SIG-M5 treated with dmso at 0.1 percent for 504 hours (cell line): ENCODE results near the gene APEX2.
"Not testable (repeated sequence)": the region's sequence is repeated elsewhere in the genome, so short reads cannot be mapped to it uniquely, and the experiment has no call there.

ENCODE experiments used
- DNase-seq: peaks from one replicate; lab custom pipeline; 2025; ENCODE audit not compliant: unreplicated experiment; lab: John Stamatoyannopoulos, UW

APEX2 gene

GRCh38 chrX:55008571-55009358 lies 8.6 kb downstream of the APEX2 start:
- DNase-seq: peak; percentile 67

GRCh38 chrX:55011294-55011693 lies 11.1 kb downstream of the APEX2 start:
- peak; percentile 1 for DNase-seq

DNA sequence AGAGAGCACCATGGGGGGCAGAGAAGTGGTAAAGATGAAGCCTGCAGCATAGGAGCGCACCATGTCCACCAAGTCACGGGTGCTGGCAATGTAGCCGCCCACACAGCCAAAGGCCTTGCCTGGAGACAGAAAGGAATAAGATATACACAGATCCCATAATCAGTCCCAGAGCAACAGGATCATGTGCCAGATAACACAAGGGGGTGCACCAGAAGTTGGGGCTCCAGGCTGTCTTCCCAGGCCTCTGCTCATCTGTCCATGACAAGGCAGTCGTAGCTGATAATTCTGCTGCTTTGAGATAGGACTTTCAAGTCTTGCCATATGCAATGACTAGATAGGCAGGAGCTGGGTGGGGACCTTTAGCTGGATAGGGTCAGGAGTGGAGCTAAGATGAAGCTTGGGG lies 14.7 kb downstream of the APEX2 start:
- DNase-seq: no peak

GRCh38 chrX:55026143-55026542 lies 26.0 kb downstream of the APEX2 start:
- no peak for DNase-seq

GRCh38 chrX:55026840-55027239 lies 26.7 kb downstream of the APEX2 start:
- no peak for DNase-seq

GRCh38 chrX:55028040-55028439 lies 27.9 kb downstream of the APEX2 start:
- no peak for DNase-seq

GRCh38 chrX:55028611-55029010 lies 28.4 kb downstream of the APEX2 start:
- no peak for DNase-seq

DNA sequence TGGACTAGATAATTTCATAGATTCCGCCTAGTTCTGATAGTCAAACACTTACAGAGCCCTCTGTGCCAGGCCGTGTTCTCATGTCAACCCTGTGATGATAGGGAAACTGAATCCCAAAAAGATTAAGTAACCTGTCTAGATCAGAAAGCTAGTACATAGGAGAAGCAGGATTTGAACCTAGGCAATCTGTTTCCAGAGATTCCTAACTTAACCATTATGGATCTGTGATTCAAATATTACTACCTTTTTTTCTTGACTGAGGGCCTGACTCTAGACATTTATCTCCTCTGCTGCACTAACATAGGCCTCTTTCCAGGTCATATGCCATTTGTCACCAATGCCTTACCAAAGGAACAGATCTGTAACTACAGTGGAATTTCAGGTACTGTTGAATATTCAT lies 29.1 kb downstream of the APEX2 start:
- no peak for DNase-seq

- DNase-seq: no peak
Observed at GRCh38 chrX:55030271-55031205, 30.4 kb downstream of the APEX2 start, which contains the start of gene ALAS2. TSS of gene ALAS2 (minus strand) at chrX:55030977. CDS start at chrX:55026000, 4,977 bp downstream.

DNA sequence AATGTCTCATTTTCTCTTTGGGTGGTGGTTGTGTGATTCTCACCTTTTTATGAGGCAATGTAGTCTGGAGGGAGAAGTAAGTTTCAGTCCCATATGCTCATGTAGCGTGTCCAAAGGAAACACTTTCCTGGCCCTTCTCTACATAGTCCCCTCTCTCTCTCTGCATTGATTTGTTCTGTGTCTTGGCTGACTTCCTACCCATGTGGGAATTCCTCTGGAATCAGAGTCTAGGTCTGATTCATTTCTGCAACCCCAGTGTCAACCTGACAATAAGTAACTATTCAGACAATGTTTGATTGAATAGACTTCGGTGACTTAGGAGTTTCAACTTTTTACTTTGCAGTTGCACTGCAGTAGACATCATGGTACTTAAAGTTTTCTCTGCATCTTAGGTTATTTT lies 33.3 kb downstream of the APEX2 start:
- no peak for DNase-seq

GRCh38 chrX:55039471-55039870 lies 39.3 kb downstream of the APEX2 start:
- DNase-seq: no peak

- DNase-seq: no peak
Observed at GRCh38 chrX:55041514-55041913, 41.4 kb downstream of the APEX2 start.

DNA sequence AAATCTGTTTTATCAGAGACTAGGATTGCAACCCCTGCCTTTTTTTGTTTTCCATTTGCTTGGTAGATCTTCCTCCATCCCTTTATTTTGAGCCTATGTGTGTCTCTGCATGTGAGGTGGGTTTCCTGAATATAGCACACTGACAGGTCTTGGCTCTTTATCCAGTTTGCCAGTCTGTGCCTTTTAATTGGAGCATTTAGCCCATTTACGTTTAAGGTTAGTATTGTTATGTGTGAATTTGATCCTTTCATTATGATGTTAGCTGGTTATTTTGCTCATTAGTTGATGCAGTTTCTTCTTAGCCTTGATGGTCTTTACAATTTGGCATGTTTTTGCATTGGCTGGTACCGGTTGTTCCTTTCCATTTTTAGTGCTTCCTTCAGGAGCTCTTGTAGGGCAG lies 50.4 kb downstream of the APEX2 start:
- not testable (repeated sequence) for DNase-seq

DNA sequence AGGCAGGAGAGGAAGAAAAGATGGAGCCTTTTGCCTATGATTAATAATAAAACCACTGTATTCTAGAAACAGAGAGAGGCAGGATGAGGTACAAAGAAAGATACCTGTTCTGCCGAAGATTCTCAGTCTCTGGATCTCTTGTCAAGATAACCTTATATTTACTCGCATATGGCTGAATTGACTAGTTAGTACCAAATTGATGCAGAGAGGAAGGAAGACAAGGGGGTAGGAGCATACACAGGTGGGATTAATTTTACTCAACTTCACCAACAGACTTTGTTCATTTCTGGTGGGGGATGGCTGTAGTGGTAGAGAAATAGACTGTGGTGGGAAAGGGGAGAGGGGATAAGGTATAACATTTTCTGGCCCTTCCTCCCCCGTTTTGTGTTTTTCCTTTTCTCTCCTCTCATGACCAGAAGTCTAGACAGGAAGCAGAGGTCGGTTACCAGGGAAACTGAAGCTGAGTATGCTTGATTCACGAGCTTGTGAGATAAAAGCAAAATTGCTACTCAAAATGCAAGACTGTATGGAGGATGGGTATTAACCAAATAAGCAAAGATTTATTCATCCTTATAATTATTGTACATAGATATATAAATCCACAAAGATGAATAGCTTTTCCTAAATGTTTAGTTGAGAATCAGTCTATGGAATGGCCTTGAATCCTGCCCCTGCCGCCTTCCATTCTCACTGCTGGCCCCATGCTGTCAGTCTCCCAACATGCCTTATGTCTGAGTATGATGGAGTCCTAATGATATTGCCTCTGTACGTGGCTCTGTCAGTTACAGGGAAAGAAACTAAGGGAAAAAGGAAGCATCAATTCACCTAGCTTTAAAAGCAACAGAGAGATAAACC lies 56.9 kb downstream of the APEX2 start:
- DNase-seq: no peak

- DNase-seq: peak; percentile 22
Observed at GRCh38 chrX:55057675-55058249, 57.6 kb downstream of the APEX2 start.
